ENCODE results near the gene DOCK1. TPM values are rescaled to one million over a fixed set of nuclear protein-coding genes. Genes with fewer than 3 reads are reported as not detected.

DOCK1 gene
- total RNA-seq, 1 donor from 2014 or later = 72.6 TPM

DNA sequence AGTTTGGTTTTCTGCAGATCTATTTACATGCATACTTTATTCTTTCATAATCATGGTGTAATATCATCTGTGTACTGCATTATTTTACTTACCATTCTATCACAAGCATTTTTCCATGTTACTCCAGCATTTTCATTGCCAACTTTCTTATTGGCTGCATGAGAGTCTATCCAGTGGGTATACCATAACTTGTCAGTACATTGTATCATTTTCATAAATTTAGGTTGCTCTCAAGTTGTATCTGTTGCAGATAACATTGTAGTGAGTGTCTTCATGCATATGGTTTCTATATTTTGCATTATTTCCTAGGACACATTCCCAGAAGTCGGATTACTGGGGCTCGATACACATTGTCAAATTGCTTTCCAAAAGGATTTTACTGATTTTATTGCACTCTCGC lies 378.3 kb downstream of the DOCK1 start:
- H3K79me2 ChIP-seq (ENCODE audit: low read depth) = no peaks in the 10 kb centered on the region
- no peak overlapping the region for H3K4me3 ChIP-seq
- no peak for TF ChIP-seq EZH2phosphoT487 (IDR thresholded peaks at IDR 0.05)
- no peak for TF ChIP-seq EZH2 (IDR thresholded peaks at IDR 0.05)
- TF ChIP-seq, protein P1, sequence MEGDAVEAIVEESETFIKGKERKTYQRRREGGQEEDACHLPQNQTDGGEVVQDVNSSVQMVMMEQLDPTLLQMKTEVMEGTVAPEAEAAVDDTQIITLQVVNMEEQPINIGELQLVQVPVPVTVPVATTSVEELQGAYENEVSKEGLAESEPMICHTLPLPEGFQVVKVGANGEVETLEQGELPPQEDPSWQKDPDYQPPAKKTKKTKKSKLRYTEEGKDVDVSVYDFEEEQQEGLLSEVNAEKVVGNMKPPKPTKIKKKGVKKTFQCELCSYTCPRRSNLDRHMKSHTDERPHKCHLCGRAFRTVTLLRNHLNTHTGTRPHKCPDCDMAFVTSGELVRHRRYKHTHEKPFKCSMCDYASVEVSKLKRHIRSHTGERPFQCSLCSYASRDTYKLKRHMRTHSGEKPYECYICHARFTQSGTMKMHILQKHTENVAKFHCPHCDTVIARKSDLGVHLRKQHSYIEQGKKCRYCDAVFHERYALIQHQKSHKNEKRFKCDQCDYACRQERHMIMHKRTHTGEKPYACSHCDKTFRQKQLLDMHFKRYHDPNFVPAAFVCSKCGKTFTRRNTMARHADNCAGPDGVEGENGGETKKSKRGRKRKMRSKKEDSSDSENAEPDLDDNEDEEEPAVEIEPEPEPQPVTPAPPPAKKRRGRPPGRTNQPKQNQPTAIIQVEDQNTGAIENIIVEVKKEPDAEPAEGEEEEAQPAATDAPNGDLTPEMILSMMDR (IDR thresholded peaks at IDR 0.05) = no peak
- H4K20me1 ChIP-seq (ENCODE audit: low read depth) = no peaks in the 10 kb centered on the region
- no peaks in the 10 kb centered on the region for H3F3A ChIP-seq (ENCODE audit: low read depth)
- Mint-ChIP-seq H3K4me1 (peaks cover under 1% of the 10 kb centered on the region), H3K27ac (no peak overlapping the region), H3K9me3 (peaks cover 12% of the 10 kb centered on the region), H3K27me3 (ENCODE audit: insufficient read depth, low read depth) (peaks cover 2% of the 10 kb centered on the region), H3K4me3 (no peak overlapping the region), H3K36me3 (peaks cover 25% of the 10 kb centered on the region)
- H3K27me3 ChIP-seq = no peaks in the 10 kb centered on the region
- H3K9ac ChIP-seq = no peak overlapping the region
- no peak for DNase-seq (ENCODE audit: low spot score)
- no peak overlapping the region for H3K27ac ChIP-seq
- H3K4me2 ChIP-seq = no peak overlapping the region
- no peak overlapping the region for H2AFZ ChIP-seq (replicated peaks)
- peaks cover 3% of the 10 kb centered on the region for H3K4me1 ChIP-seq
- H3K9me3 ChIP-seq (ENCODE audit: low read depth) = peaks cover 8% of the 10 kb centered on the region
- no peaks in the 10 kb centered on the region for H3K36me3 ChIP-seq

DNA sequence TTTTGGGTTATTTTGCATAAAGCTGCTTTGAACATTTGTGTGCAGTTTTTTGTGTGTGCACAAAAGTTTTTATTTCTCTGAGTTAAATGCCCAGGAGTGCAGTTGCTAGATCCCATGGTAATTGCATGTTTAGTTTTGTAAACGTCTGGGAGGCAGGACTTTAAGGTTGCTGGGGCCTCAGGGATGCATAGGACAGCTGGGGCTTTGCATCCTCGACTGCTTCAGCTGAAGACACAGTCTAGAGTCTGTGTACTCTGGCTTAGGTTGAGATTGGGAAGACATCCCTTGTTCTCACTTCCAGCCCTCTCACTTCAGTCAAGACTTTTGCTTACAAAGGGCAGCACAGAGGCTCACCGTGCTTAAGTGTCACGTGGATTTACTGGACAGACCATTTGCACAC lies 385.6 kb downstream of the DOCK1 start:
- peaks cover 13% of the 10 kb centered on the region for H3K36me3 ChIP-seq
- no peak overlapping the region for H3K4me3 ChIP-seq
- no peaks in the 10 kb centered on the region for H3K79me2 ChIP-seq (ENCODE audit: low read depth)
- peaks cover 5% of the 10 kb centered on the region for H3K27me3 Mint-ChIP-seq (ENCODE audit: insufficient read depth, low read depth)
- H3K27ac Mint-ChIP-seq = no peak overlapping the region
- H3K36me3 Mint-ChIP-seq = peaks cover 12% of the 10 kb centered on the region
- H2AFZ ChIP-seq (replicated peaks) = no peak overlapping the region
- no peak for DNase-seq (ENCODE audit: low spot score)
- H3K9me3 Mint-ChIP-seq = peaks cover 20% of the 10 kb centered on the region
- peaks cover 14% of the 10 kb centered on the region for H3K9me3 ChIP-seq (ENCODE audit: low read depth)
- TF ChIP-seq, protein P1 (IDR thresholded peaks at IDR 0.05) = no peak
- no peak for TF ChIP-seq EZH2 (IDR thresholded peaks at IDR 0.05)
- no peak for TF ChIP-seq EZH2phosphoT487 (IDR thresholded peaks at IDR 0.05)
- H3K4me3 Mint-ChIP-seq = no peak overlapping the region
- H3K27ac ChIP-seq = no peak overlapping the region
- H3K4me2 ChIP-seq = no peak overlapping the region
- no peaks in the 10 kb centered on the region for H3F3A ChIP-seq (ENCODE audit: low read depth)
- no peaks in the 10 kb centered on the region for H4K20me1 ChIP-seq (ENCODE audit: low read depth)
- H3K4me1 Mint-ChIP-seq = peaks cover under 1% of the 10 kb centered on the region
- H3K9ac ChIP-seq = no peak overlapping the region
- H3K4me1 ChIP-seq = peaks cover 2% of the 10 kb centered on the region
- no peaks in the 10 kb centered on the region for H3K27me3 ChIP-seq

DNA sequence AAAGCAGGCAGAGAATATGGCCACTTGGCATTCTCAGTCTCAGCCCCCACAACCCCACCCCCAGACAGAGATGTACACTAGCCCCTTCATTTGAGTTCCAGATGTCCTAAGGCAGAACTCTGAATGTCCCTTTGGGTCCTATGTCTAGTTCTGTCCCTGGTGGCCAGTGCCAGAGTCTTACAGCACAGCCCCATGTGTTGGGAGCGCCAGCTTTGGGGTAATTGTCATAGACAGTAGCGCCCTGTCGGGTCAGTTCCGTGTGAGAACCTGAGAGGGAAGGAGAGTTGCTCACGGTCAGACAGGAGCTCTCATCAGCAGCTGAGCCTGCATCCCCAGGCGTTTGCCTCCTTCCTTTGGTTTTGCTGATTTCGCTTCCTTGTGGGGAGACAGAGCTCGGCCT lies 386.1 kb downstream of the DOCK1 start:
- H3K4me1 ChIP-seq = peaks cover 7% of the 10 kb centered on the region
- peaks cover 14% of the 10 kb centered on the region for H3K9me3 ChIP-seq (ENCODE audit: low read depth)
- H3K27me3 Mint-ChIP-seq (ENCODE audit: insufficient read depth, low read depth) = peaks cover 5% of the 10 kb centered on the region
- H3K9me3 Mint-ChIP-seq = peaks cover 20% of the 10 kb centered on the region
- no peaks in the 10 kb centered on the region for H3K79me2 ChIP-seq (ENCODE audit: low read depth)
- DNase-seq (ENCODE audit: low spot score) = no peak
- no peak overlapping the region for H3K4me2 ChIP-seq
- no peak overlapping the region for H3K9ac ChIP-seq
- no peaks in the 10 kb centered on the region for H3F3A ChIP-seq (ENCODE audit: low read depth)
- no peak overlapping the region for H3K27ac ChIP-seq
- no peak overlapping the region for H3K4me3 Mint-ChIP-seq
- H4K20me1 ChIP-seq (ENCODE audit: low read depth) = no peaks in the 10 kb centered on the region
- H3K4me1 Mint-ChIP-seq = peaks cover 3% of the 10 kb centered on the region
- H3K27me3 ChIP-seq = no peaks in the 10 kb centered on the region
- no peak overlapping the region for H3K4me3 ChIP-seq
- H3K36me3 Mint-ChIP-seq = peaks cover 8% of the 10 kb centered on the region
- no peak overlapping the region for H2AFZ ChIP-seq (replicated peaks)
- H3K27ac Mint-ChIP-seq = no peak overlapping the region
- H3K36me3 ChIP-seq = peaks cover 13% of the 10 kb centered on the region
- TF ChIP-seq EZH2phosphoT487 (IDR thresholded peaks at IDR 0.05) (no peak), EZH2 (IDR thresholded peaks at IDR 0.05) (no peak)
- TF ChIP-seq, protein P1 (IDR thresholded peaks at IDR 0.05) = no peak
